GM18505 (cell line): Measurements from ENCODE around the gene PAPPA2.

Source experiments
- ATAC-seq: cut with Tn5 transposase; IDR thresholded peaks from one replicate; pipeline ENCODE4 v1.9.1; 2021; ENCODE audit not compliant: unreplicated experiment
- POLR2A ChIP-seq: IDR thresholded peaks from 4 replicates; pipeline ENCODE4 v1.6.1; 2011; ENCODE audit warnings: borderline replicate concordance; ENCODE audit not compliant: insufficient read depth, insufficient read length; ENCODE audit errors: extremely low read depth

Gene PAPPA2

GRCh38 chr1:176692431-176692830 lies 229.5 kb downstream of the PAPPA2 start:
- no peak for TF ChIP-seq POLR2A
- ATAC-seq = no peak

- no peak for ATAC-seq
Observed at GRCh38 chr1:176692988-176693696, 230.2 kb downstream of the PAPPA2 start.

GRCh38 chr1:176693697-176694329 lies 230.8 kb downstream of the PAPPA2 start:
- no peak for ATAC-seq

More at GRCh38 chr1:176692988-176693696, 230.2 kb downstream of the PAPPA2 start:
- no peak for TF ChIP-seq POLR2A

GRCh38 chr1:176694713-176695112 lies 231.7 kb downstream of the PAPPA2 start:
- no peak for ATAC-seq
- TF ChIP-seq POLR2A = no peak

More at GRCh38 chr1:176693697-176694329, 230.8 kb downstream of the PAPPA2 start:
- no peak for TF ChIP-seq POLR2A

- ATAC-seq = no peak
- no peak for TF ChIP-seq POLR2A
Observed at GRCh38 chr1:176696109-176696508, 233.1 kb downstream of the PAPPA2 start.

- no peak for TF ChIP-seq POLR2A
- ATAC-seq = no peak
Observed at GRCh38 chr1:176696689-176697088, 233.7 kb downstream of the PAPPA2 start.

- ATAC-seq = no peak
- no peak for TF ChIP-seq POLR2A
Observed at GRCh38 chr1:176699821-176700220, 236.8 kb downstream of the PAPPA2 start.

GRCh38 chr1:176701151-176701866 lies 238.3 kb downstream of the PAPPA2 start:
- TF ChIP-seq POLR2A = no peak
- ATAC-seq = no peak

- TF ChIP-seq POLR2A = no peak
- ATAC-seq = no peak
Observed at GRCh38 chr1:176702901-176703300, 239.9 kb downstream of the PAPPA2 start.

GRCh38 chr1:176705585-176705984 lies 242.6 kb downstream of the PAPPA2 start:
- no peak for ATAC-seq
- no peak for TF ChIP-seq POLR2A

- no peak for ATAC-seq
- no peak for TF ChIP-seq POLR2A
Observed at GRCh38 chr1:176717066-176717750, 254.2 kb downstream of the PAPPA2 start.

- ATAC-seq = no peak
- TF ChIP-seq POLR2A = no peak
Observed at GRCh38 chr1:176719447-176719846, 256.5 kb downstream of the PAPPA2 start.

- no peak for ATAC-seq
- no peak for TF ChIP-seq POLR2A
Observed at GRCh38 chr1:176720838-176721237, 257.9 kb downstream of the PAPPA2 start.

GRCh38 chr1:176733661-176734060 lies 270.7 kb downstream of the PAPPA2 start:
- no peak for TF ChIP-seq POLR2A
- ATAC-seq = no peak

- no peak for TF ChIP-seq POLR2A
- no peak for ATAC-seq
Observed at GRCh38 chr1:176735201-176735600, 272.2 kb downstream of the PAPPA2 start.
